Measurements from ENCODE around the gene SARM1. TPM values are rescaled to one million over a fixed set of nuclear protein-coding genes. Genes with fewer than 3 reads are reported as not detected.

The SARM1 gene
- total and polyA plus RNA-seq, 2 of the 13 experiments (the other 11 are each of a cell fraction or from before 2014, with no cell fraction given), result 0.73 to 0.86 TPM

DNA sequence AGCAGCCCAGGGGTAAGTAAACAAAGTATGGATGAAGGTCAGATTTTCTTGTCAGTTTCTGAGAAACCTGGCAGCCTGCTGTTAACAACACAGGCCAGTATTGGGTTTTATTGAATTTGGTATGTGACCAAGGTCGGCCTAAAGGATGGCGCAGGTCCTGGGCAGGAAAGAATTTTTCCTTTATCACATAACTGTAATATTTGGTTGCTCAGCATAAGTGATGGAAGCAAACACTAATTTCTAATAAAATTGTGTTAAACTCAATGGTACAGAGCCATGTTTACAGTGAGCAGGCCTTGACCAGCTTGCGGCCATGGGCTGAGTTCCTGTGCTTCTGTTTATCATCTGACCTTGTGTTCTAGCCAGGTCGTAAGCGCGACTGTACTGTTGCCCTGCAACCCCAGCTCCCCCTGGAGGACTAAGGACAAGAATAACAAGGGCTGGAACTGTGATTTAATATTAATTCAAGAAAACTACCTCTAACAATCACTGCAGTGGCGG is 24.7 kb upstream of the SARM1 start (continued):
- peak; percentile 54 for TF ChIP-seq HDAC1 (CRISPR knock-in tag; IDR thresholded peaks at IDR 0.05)
- TF ChIP-seq HOXA3 (CRISPR knock-in tag; IDR thresholded peaks at IDR 0.05), result peak; percentile 62; the same call in 1 of the 2 replicates
- peak; percentile 62; the same call in 1 of the 2 replicates for TF ChIP-seq RAD21 (CRISPR knock-in tag; IDR thresholded peaks at IDR 0.05)
- TF ChIP-seq GATAD2A (CRISPR knock-in tag; IDR thresholded peaks at IDR 0.05), result peak; percentile 60; the same call in 1 of the 2 replicates
- TF ChIP-seq, protein P1, sequence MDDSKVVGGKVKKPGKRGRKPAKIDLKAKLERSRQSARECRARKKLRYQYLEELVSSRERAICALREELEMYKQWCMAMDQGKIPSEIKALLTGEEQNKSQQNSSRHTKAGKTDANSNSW (CRISPR knock-in tag; IDR thresholded peaks at IDR 0.05; ENCODE audit: borderline replicate concordance), result no peak
- TF ChIP-seq FOSL2 (CRISPR knock-in tag; IDR thresholded peaks at IDR 0.05), result 0 out of 2 replicates have a peak, but pooled peaks have one; percentile 4
- 0 out of 2 replicates have a peak, but pooled peaks have one; percentile 19 for TF ChIP-seq THRA (CRISPR knock-in tag; IDR thresholded peaks at IDR 0.05; ENCODE audit: borderline replicate concordance)
- TF ChIP-seq RAD51 (IDR thresholded peaks at IDR 0.05; ENCODE audit: borderline replicate concordance), result no peak
- TF ChIP-seq ZFX (CRISPR knock-in tag; IDR thresholded peaks at IDR 0.05; ENCODE audit: low read depth), result peak; percentile 78
- TF ChIP-seq ZNF615 (CRISPR knock-in tag; IDR thresholded peaks at IDR 0.05; ENCODE audit: borderline replicate concordance), result no peak
- TF ChIP-seq, protein P2, sequence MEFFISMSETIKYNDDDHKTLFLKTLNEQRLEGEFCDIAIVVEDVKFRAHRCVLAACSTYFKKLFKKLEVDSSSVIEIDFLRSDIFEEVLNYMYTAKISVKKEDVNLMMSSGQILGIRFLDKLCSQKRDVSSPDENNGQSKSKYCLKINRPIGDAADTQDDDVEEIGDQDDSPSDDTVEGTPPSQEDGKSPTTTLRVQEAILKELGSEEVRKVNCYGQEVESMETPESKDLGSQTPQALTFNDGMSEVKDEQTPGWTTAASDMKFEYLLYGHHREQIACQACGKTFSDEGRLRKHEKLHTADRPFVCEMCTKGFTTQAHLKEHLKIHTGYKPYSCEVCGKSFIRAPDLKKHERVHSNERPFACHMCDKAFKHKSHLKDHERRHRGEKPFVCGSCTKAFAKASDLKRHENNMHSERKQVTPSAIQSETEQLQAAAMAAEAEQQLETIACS (CRISPR knock-in tag; IDR thresholded peaks at IDR 0.05), result no peak
- peak; percentile 28; the same call in 1 of the 2 replicates for TF ChIP-seq GABPB1 (CRISPR knock-in tag; IDR thresholded peaks at IDR 0.05)
- no peak for TF ChIP-seq GTF3A (CRISPR knock-in tag; conservative IDR thresholded peaks at IDR 0.05)
- TF ChIP-seq, protein P3, sequence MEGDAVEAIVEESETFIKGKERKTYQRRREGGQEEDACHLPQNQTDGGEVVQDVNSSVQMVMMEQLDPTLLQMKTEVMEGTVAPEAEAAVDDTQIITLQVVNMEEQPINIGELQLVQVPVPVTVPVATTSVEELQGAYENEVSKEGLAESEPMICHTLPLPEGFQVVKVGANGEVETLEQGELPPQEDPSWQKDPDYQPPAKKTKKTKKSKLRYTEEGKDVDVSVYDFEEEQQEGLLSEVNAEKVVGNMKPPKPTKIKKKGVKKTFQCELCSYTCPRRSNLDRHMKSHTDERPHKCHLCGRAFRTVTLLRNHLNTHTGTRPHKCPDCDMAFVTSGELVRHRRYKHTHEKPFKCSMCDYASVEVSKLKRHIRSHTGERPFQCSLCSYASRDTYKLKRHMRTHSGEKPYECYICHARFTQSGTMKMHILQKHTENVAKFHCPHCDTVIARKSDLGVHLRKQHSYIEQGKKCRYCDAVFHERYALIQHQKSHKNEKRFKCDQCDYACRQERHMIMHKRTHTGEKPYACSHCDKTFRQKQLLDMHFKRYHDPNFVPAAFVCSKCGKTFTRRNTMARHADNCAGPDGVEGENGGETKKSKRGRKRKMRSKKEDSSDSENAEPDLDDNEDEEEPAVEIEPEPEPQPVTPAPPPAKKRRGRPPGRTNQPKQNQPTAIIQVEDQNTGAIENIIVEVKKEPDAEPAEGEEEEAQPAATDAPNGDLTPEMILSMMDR (CRISPR knock-in tag; IDR thresholded peaks at IDR 0.05), result peak; percentile 84
- TF ChIP-seq, protein P4, sequence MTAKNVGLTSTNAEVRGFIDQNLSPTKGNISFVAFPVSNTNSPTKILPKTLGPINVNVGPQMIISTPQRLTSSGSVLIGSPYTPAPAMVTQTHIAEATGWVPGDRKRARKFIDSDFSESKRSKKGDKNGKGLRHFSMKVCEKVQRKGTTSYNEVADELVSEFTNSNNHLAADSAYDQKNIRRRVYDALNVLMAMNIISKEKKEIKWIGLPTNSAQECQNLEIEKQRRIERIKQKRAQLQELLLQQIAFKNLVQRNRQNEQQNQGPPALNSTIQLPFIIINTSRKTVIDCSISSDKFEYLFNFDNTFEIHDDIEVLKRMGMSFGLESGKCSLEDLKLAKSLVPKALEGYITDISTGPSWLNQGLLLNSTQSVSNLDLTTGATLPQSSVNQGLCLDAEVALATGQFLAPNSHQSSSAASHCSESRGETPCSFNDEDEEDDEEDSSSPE (CRISPR knock-in tag; IDR thresholded peaks at IDR 0.05), result 0 out of 2 replicates have a peak, but pooled peaks have one; percentile 29
- TF ChIP-seq IRF9 (CRISPR knock-in tag; IDR thresholded peaks at IDR 0.05; ENCODE audit: borderline replicate concordance), result no peak
- TF ChIP-seq FOXP1 (IDR thresholded peaks at IDR 0.05), result no peak
- peak; percentile 51; the same call in 1 of the 2 replicates for TF ChIP-seq FOXP1 (CRISPR knock-in tag; IDR thresholded peaks at IDR 0.05)
- TF ChIP-seq JUNB (CRISPR knock-in tag; IDR thresholded peaks at IDR 0.05; ENCODE audit: borderline replicate concordance), result no peak
- TF ChIP-seq ZNF619 (CRISPR knock-in tag; IDR thresholded peaks at IDR 0.05), result 0 out of 2 replicates have a peak, but pooled peaks have one; percentile 17
- no peak for TF ChIP-seq ZNF224 (CRISPR knock-in tag; IDR thresholded peaks at IDR 0.05)
- peak; percentile 70 for TF ChIP-seq FOXK2 (IDR thresholded peaks at IDR 0.05)
